Endodermal cell (in vitro differentiated cells): Measurements from ENCODE around the gene PRPF6. TPM values are rescaled to one million over a fixed set of nuclear protein-coding genes. Genes with fewer than 3 reads are reported as not detected.

Experiments used
- DNase-seq: peaks from one replicate; pipeline ENCODE4 v3.0.0-alpha.2; 2017
- H3K27ac ChIP-seq: 2 replicates; pipeline ENCODE4 v1.5.1; 2013; ENCODE audit warnings: mild to moderate bottlenecking, low read depth, low read length, moderate library complexity
- H3K27me3 ChIP-seq: 2 replicates; pipeline ENCODE4 v1.6.1; 2013; ENCODE audit warnings: mild to moderate bottlenecking, low read length, moderate library complexity; ENCODE audit not compliant: insufficient read depth, control insufficient read depth, poor library complexity, severe bottlenecking
- H3K36me3 ChIP-seq: 2 replicates; pipeline ENCODE4 v1.7.0; 2013; ENCODE audit warnings: mild to moderate bottlenecking, low read length, moderate library complexity; ENCODE audit not compliant: control insufficient read depth, insufficient read depth
- H3K4me1 ChIP-seq: one replicate; pipeline ENCODE4 v1.7.0; 2013; ENCODE audit warnings: low read length; ENCODE audit not compliant: control insufficient read depth, insufficient read depth
- H3K4me3 ChIP-seq: 2 replicates; pipeline ENCODE4 v1.5.1; 2013; ENCODE audit warnings: mild to moderate bottlenecking, low read length, moderate library complexity
- H3K9ac ChIP-seq: 2 replicates; pipeline ENCODE4 v1.6.1; 2013; ENCODE audit warnings: mild to moderate bottlenecking, low read length, moderate library complexity; ENCODE audit not compliant: poor library complexity, severe bottlenecking; ENCODE audit errors: extremely low read depth
- H3K9me3 ChIP-seq: 2 replicates; pipeline ENCODE4 v1.6.1; 2013; ENCODE audit warnings: mild to moderate bottlenecking, low read length, moderate library complexity; ENCODE audit not compliant: control insufficient read depth
- H3K27ac Mint-ChIP-seq: 2 replicates; pipeline ENCODE4 v1.8.0; 2020; ENCODE audit warnings: mixed read lengths
- H3K27me3 Mint-ChIP-seq: 2 replicates; pipeline ENCODE4 v1.8.0; 2021; ENCODE audit warnings: mild to moderate bottlenecking, mixed read lengths; ENCODE audit not compliant: insufficient read depth
- H3K36me3 Mint-ChIP-seq: 2 replicates; pipeline ENCODE4 v1.8.0; 2020; ENCODE audit warnings: low read depth, mixed read lengths
- H3K4me1 Mint-ChIP-seq: 2 replicates; pipeline ENCODE4 v1.8.0; 2020; ENCODE audit warnings: mixed read lengths
- H3K4me3 Mint-ChIP-seq: 2 replicates; pipeline ENCODE4 v1.8.0; 2020; ENCODE audit warnings: mild to moderate bottlenecking, moderate library complexity, mixed read lengths
- H3K9me3 Mint-ChIP-seq: 2 replicates; pipeline ENCODE4 v1.8.0; 2020; ENCODE audit warnings: mild to moderate bottlenecking, mixed read lengths
- CTCF ChIP-seq: fragments of 200-600 bp; sonication (generic); conservative IDR thresholded peaks from 2 replicates; pipeline ENCODE4 v1.5.0; 2021; ENCODE audit warnings: antibody characterized with exemption, mild to moderate bottlenecking
- WGBS, 2 experiments: methylation state at CpG; one replicate each; pipeline versions ENCODE4 v1.1.5 to v1.1.7; 2013; ENCODE audit warnings: missing lambda C conversion rate in 2 of 2, mixed read lengths in 1 of 2; ENCODE audit not compliant: insufficient coverage in 1 of 2, insufficient read length in 1 of 2; 5-methylcytosine and 5-hydroxymethylcytosine counted together
- microRNA-seq: library from miRNA; unstranded; fragments of <30 nt; microRNA quantifications from one replicate; pipeline ENCODE4 v1.2.0, GENCODE V29; 2020; ENCODE audit warnings: borderline microRNAs expressed
- total RNA-seq, 2 donors: library from RNA; stranded (reverse); fragmentation: NEBNext Ultra II Directional in 1 of 2; extraction: Animal tissue kit (Norgen Biotek cat#: 25700) in 1 of 2; gene quantifications; 2 replicates in 1 of 2; 3 replicates in 1 of 2; pipeline ENCODE4 v1.2.1, GENCODE V29; 2021

Gene PRPF6
- total RNA-seq, 2 donors from 2014 or later, result 73.3 to 73.9 TPM

GRCh38 chr20:64081624-64081964 lies 100.7 kb downstream of the PRPF6 start:
- Histone ChIP-seq H3K27me3 (peaks cover 39% of the 10 kb centered on the region), H3K36me3 (no peaks in the 10 kb centered on the region), H3K4me3 (no peak overlapping the region), H3K27ac (no peak overlapping the region), H3K9ac (no peak overlapping the region), H3K4me1 (no peaks in the 10 kb centered on the region), H3K9me3 (no peaks in the 10 kb centered on the region)
- H3K36me3 Mint-ChIP-seq, result no peaks in the 10 kb centered on the region
- H3K9me3 Mint-ChIP-seq, result no peaks in the 10 kb centered on the region
- H3K4me1 Mint-ChIP-seq, result peaks cover 19% of the 10 kb centered on the region
- no peak for TF ChIP-seq CTCF
- DNase-seq, result no peak
- H3K27ac Mint-ChIP-seq, result no peak overlapping the region
- WGBS, 2 experiments, result 89 to 92% methylated on average over 6 of the region's 6 CpGs
- H3K27me3 Mint-ChIP-seq, result peaks cover 46% of the 10 kb centered on the region
- no peak overlapping the region for H3K4me3 Mint-ChIP-seq

DNA sequence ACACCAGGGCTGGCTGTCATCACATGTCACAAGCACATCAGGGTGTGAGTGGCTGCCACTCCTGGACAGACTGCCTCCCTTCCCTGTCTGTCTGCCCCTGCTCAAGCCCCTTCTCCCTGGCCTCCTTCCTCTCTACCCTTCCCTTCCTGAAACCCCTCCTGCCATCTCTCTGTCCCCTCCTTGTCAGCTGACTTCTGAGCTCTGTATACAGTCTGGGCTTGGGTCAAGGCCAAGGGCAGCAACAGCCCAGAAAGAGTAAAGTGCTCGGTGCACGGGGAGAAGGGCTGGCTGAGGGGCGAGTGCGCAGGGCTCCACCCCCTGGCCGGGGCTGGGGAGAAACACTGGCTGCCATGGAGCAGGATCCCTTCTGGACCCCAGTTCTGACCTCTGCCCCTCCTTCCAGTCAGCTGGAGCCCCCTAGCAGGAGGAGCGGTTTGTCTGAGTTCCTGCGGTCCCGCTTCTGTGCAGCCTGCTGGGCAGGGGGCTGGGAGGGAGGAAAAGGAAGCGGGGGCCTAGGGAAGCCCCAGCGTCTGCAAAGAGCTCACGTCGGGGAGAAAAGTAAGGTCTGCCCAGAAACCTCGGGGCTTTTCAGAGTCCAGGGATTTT lies 101.3 kb downstream of the PRPF6 start:
- WGBS, 2 experiments, result 34 to 47% methylated on average over 5 to 13 of the region's 13 CpGs
- H3K9ac ChIP-seq, result no peak overlapping the region
- peak; percentile 69 for DNase-seq
- H3K36me3 Mint-ChIP-seq, result no peaks in the 10 kb centered on the region
- no peaks in the 10 kb centered on the region for H3K9me3 ChIP-seq
- TF ChIP-seq CTCF, result no peak
- H3K4me3 ChIP-seq, result no peak overlapping the region
- H3K4me3 Mint-ChIP-seq, result peak overlapping the region; percentile 41
- H3K4me1 ChIP-seq, result no peaks in the 10 kb centered on the region
- peaks cover 19% of the 10 kb centered on the region for H3K4me1 Mint-ChIP-seq
- no peaks in the 10 kb centered on the region for H3K9me3 Mint-ChIP-seq
- H3K27ac ChIP-seq, result no peak overlapping the region
- H3K27me3 Mint-ChIP-seq, result peaks cover 49% of the 10 kb centered on the region
- no peaks in the 10 kb centered on the region for H3K36me3 ChIP-seq
- H3K27ac Mint-ChIP-seq, result no peak overlapping the region
- peaks cover 40% of the 10 kb centered on the region for H3K27me3 ChIP-seq

Small RNAs within 50 kb of the gene (microRNA-seq; reads per million reads assigned to microRNA genes)
- gene MIR1914, result not detected
- gene MIR647, result not detected
- not detected for gene MIR6813

Other genes with a start within 250 kb of the PRPF6 start
- 10 to 100 TPM in 1 of 2 donors, 1 to 10 TPM in 1; 7.6 to 10.1 TPM for gene LIME1, start 244.5 kb upstream of the PRPF6 start, total RNA-seq
- 100 to 1,000 TPM in 1 of 2 donors, 10 to 100 TPM in 1; 69.3 to 108 TPM for gene SLC2A4RG, start 241.4 kb upstream of the PRPF6 start, total RNA-seq
- 10 to 100 TPM; 24.9 to 25.9 TPM for gene ZBTB46, start 149.9 kb upstream of the PRPF6 start, total RNA-seq
- gene ABHD16B, start 119.6 kb upstream of the PRPF6 start, total RNA-seq, result not detected
- 10 to 100 TPM; 68.3 to 85.2 TPM for gene TPD52L2, start 115.9 kb upstream of the PRPF6 start, total RNA-seq
- gene DNAJC5, start 86.0 kb upstream of the PRPF6 start, total RNA-seq, result 10 to 100 TPM; 25.8 to 26.8 TPM
- gene UCKL1, start 24.7 kb upstream of the PRPF6 start, total RNA-seq, result 10 to 100 TPM; 36.5 to 47.8 TPM
- 10 to 100 TPM; 23.7 to 26.8 TPM for gene ZNF512B, start 11.2 kb upstream of the PRPF6 start, total RNA-seq
- gene SAMD10, start 1.5 kb upstream of the PRPF6 start, total RNA-seq, result 1 to 10 TPM; 5.6 to 6.0 TPM
- 1 to 10 TPM; 4.0 to 4.1 TPM for gene C20orf204, start 55.0 kb downstream of the PRPF6 start, total RNA-seq
- gene SOX18, start 68.5 kb downstream of the PRPF6 start, total RNA-seq, result 1 to 10 TPM; 2.3 to 2.8 TPM
- gene TCEA2, start 82.1 kb downstream of the PRPF6 start, total RNA-seq, result 100 to 1,000 TPM in 1 of 2 donors, 10 to 100 TPM in 1; 64.3 to 110 TPM
- 10 to 100 TPM; 14.6 to 15.8 TPM for gene RGS19, start 98.4 kb downstream of the PRPF6 start, total RNA-seq
- gene OPRL1, start 99.0 kb downstream of the PRPF6 start, total RNA-seq, result 1 to 10 TPM; 4.1 to 5.5 TPM
- not detected for gene LKAAEAR1, start 103.3 kb downstream of the PRPF6 start, total RNA-seq
- gene NPBWR2, start 126.4 kb downstream of the PRPF6 start, total RNA-seq, result not detected
- 1 to 10 TPM; 2.4 to 4.5 TPM for gene MYT1, start 183.3 kb downstream of the PRPF6 start, total RNA-seq